Measurements from ENCODE around the gene CDCA7L. TPM values are rescaled to one million over a fixed set of nuclear protein-coding genes. Genes with fewer than 3 reads are reported as not detected.
"Not testable (repeated sequence)": the region's sequence is repeated elsewhere in the genome, so short reads cannot be mapped to it uniquely, and the experiment has no call there.

The CDCA7L gene
- total RNA-seq, 4 donors from 2014 or later, result 23.7 to 56.2 (median 26.0) TPM

DNA sequence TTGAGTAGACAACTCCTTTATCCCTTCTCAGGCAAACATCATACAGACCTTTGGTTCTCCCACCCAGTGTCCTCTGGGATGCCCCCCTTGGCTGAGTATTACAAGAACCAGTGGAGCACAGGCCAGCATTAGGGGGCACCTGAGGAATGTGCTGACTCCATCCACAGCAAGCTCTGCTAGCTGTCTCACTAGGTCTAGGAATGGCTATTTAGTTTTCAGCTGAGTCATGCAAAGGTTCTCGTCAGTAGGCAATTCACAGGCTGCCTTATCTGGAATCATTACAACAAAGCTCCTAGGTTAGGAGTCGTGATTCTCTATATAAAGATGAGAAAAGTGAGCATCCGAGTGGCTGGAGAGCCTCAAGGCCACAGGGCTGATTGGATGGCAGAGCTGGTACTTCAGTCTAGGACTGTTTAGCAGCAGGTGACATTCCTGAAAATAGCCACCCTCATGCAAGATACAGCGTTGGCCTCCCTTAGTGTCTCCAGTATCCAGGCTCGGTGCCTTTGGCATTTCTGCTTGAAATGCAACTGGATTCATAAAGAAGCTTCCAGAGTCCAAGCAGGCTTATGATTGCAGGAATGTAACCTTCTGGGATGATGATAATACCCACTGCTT, 75.8 kb downstream of the CDCA7L start:
- H3K27me3 ChIP-seq, result no peaks in the 10 kb centered on the region

GRCh38 chr7:21868576-21868850, 77.2 kb downstream of the CDCA7L start:
- H3K27me3 ChIP-seq, result no peaks in the 10 kb centered on the region
- no peak overlapping the region for H3K4me3 ChIP-seq (replicated peaks in 1 of 3)
- no peak for DNase-seq
- no peaks in the 10 kb centered on the region for H3K9me3 ChIP-seq
- WGBS, 2 donors, result 77 to 81% methylated on average over 3 of the region's 3 CpGs
- no peak overlapping the region for H3K27ac ChIP-seq
- intact Hi-C loops (cut with DNase I), result no loop called here
- H3K36me3 ChIP-seq, result no peaks in the 10 kb centered on the region
- no peak for TF ChIP-seq POLR2A (IDR thresholded peaks at IDR 0.05)
- TF ChIP-seq CTCF (IDR thresholded peaks at IDR 0.05), result no peak
- H3K4me1 ChIP-seq, result no peaks in the 10 kb centered on the region

More for the DNA sequence above, 75.8 kb downstream of the CDCA7L start:
- intact Hi-C loops (cut with DNase I), result no loop called here
- no peak for DNase-seq
- H3K4me1 ChIP-seq, result no peaks in the 10 kb centered on the region
- WGBS, 2 donors, result 68 to 69% methylated on average over 5 of the region's 5 CpGs
- no peaks in the 10 kb centered on the region for H3K9me3 ChIP-seq
- TF ChIP-seq CTCF (IDR thresholded peaks at IDR 0.05), result no peak
- TF ChIP-seq POLR2A (IDR thresholded peaks at IDR 0.05), result no peak
- no peak overlapping the region for H3K4me3 ChIP-seq (replicated peaks in 1 of 3)
- no peaks in the 10 kb centered on the region for H3K36me3 ChIP-seq
- H3K27ac ChIP-seq, result no peak overlapping the region

GRCh38 chr7:21867816-21868575, 77.7 kb downstream of the CDCA7L start:
- Histone ChIP-seq H3K27ac (no peak overlapping the region), H3K27me3 (no peaks in the 10 kb centered on the region), H3K36me3 (no peaks in the 10 kb centered on the region), H3K9me3 (no peaks in the 10 kb centered on the region), H3K4me1 (no peaks in the 10 kb centered on the region), H3K4me3 (replicated peaks in 1 of 3) (no peak overlapping the region)
- DNase-seq, result no peak
- TF ChIP-seq CTCF (IDR thresholded peaks at IDR 0.05) (no peak), POLR2A (IDR thresholded peaks at IDR 0.05) (no peak)
- WGBS, 2 donors, result 69 to 80% methylated on average over 8 of the region's 8 CpGs
- intact Hi-C loops (cut with DNase I), result no loop called here

DNA sequence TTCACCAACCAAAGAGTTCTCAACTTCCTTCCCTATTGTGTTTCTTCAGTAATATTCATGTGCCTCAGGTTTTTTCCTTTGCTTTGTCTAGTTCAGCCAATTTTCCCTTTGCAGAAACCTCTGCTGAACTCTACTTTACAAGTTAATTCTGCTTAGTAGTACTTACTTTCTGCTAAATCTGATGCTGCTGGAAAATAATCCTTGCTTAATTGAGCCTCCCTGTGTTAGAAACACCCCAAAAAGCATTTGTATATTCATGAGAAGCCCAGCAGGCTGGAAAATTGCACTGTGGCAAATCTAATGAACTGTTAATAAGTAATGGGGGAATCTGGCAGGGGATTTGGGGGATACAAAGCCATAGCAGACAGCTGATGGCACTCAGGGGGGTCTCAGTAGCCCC, 78.5 kb downstream of the CDCA7L start:
- no peaks in the 10 kb centered on the region for H3K27me3 ChIP-seq
- TF ChIP-seq POLR2A (IDR thresholded peaks at IDR 0.05) (no peak), CTCF (IDR thresholded peaks at IDR 0.05) (no peak)
- no peak overlapping the region for H3K27ac ChIP-seq
- no peak overlapping the region for H3K4me3 ChIP-seq (replicated peaks in 1 of 3)
- no peaks in the 10 kb centered on the region for H3K9me3 ChIP-seq
- no peaks in the 10 kb centered on the region for H3K36me3 ChIP-seq
- no peak for DNase-seq
- intact Hi-C loops (cut with DNase I), result no loop called here
- no peaks in the 10 kb centered on the region for H3K4me1 ChIP-seq

GRCh38 chr7:21866731-21867130, 79.0 kb downstream of the CDCA7L start:
- TF ChIP-seq CTCF (IDR thresholded peaks at IDR 0.05) (no peak), POLR2A (IDR thresholded peaks at IDR 0.05) (no peak)
- 55 to 60% methylated on average over 1 of the region's 1 CpG for WGBS, 2 donors
- Histone ChIP-seq H3K9me3 (no peaks in the 10 kb centered on the region), H3K4me1 (no peaks in the 10 kb centered on the region), H3K27me3 (no peaks in the 10 kb centered on the region), H3K27ac (no peak overlapping the region), H3K4me3 (replicated peaks in 1 of 3) (no peak overlapping the region), H3K36me3 (no peaks in the 10 kb centered on the region)
- no peak for DNase-seq
- intact Hi-C loops (cut with DNase I), result no loop called here

DNA sequence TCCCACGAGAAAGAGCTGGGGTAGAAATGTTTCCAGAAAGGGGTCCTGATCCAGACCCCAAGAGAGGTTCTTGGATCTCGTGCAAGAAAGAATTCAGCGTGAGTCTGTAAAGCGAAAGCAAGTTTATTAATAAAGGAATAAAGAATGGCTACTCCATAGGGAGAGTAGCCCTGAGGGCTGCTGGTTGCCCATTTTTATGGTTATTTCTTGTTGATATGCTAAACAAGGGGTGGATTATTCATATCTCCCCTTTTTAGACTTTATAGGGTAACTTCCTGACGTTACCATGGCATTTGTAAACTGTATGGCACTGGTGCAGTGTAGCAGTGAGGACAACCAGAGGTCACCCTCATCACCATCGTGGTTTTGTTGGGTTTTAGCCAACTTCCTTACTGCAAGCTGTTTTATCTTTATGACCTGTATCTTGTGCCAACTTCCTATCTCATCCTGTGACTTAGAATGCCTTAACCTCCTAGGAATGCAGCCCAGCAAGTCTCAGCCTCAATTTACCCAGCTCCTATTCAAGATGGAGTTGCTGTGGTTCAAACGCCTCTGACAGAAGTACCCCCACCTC, 80.0 kb downstream of the CDCA7L start:
- H3K9me3 ChIP-seq; H3K27ac ChIP-seq; H3K36me3 ChIP-seq; H3K27me3 ChIP-seq; H3K4me3 ChIP-seq (replicated peaks in 1 of 3); DNase-seq; intact Hi-C loops (cut with DNase I); H3K4me1 ChIP-seq: not testable (repeated sequence)
- 75 to 81% methylated on average over 7 of the region's 7 CpGs for WGBS, 2 donors

Measured in thyroid gland (tissue), 4 donors.